Central memory CD8-positive, alpha-beta T cell (primary cell): ENCODE measurements around the gene RTTN.
A peak's percentile ranks its signal among the peaks of the same experiment; 100 is the strongest.

Experiments
- ATAC-seq: fragments of 150-1000 bp; cut with Tn5 transposase; replicated peaks from 2 replicates; pipeline ENCODE4 v1.10.0; 2022; ENCODE audit warnings: mild to moderate bottlenecking, moderate FRiP score, moderate number of reproducible peaks; ENCODE audit not compliant: poor library complexity, severe bottlenecking; ENCODE audit errors: extremely low read depth
- DNase-seq, 2 donors: peaks; one replicate each; pipeline ENCODE4 v3.0.0; 2021; ENCODE audit warnings: low spot score in 2 of 2
- H3K27ac Mint-ChIP-seq: one replicate; pipeline ENCODE4 v1.8.0; 2022; ENCODE audit warnings: low read depth, mild to moderate bottlenecking, moderate library complexity, mixed read lengths
- H3K27me3 Mint-ChIP-seq: one replicate; pipeline ENCODE4 v1.8.0; 2022; ENCODE audit warnings: mixed read lengths
- H3K36me3 Mint-ChIP-seq: one replicate; pipeline ENCODE4 v1.8.0; 2022; ENCODE audit warnings: mild to moderate bottlenecking, moderate library complexity, mixed read lengths; ENCODE audit not compliant: insufficient read depth
- H3K4me1 Mint-ChIP-seq: one replicate; pipeline ENCODE4 v1.8.0; 2022; ENCODE audit warnings: mixed read lengths
- H3K4me3 Mint-ChIP-seq: one replicate; pipeline ENCODE4 v1.8.0; 2022; ENCODE audit warnings: mild to moderate bottlenecking, moderate library complexity, mixed read lengths
- H3K9me3 Mint-ChIP-seq: one replicate; pipeline ENCODE4 v1.8.0; 2022; ENCODE audit warnings: mixed read lengths

The RTTN gene

GRCh38 chr18:69969491-69969890 lies 236.0 kb downstream of the RTTN start:
- Mint-ChIP-seq H3K4me1 (no peaks in the 10 kb centered on the region), H3K4me3 (no peak overlapping the region), H3K27me3 (no peaks in the 10 kb centered on the region), H3K9me3 (no peaks in the 10 kb centered on the region), H3K36me3 (no peaks in the 10 kb centered on the region), H3K27ac (no peak overlapping the region)
- DNase-seq (no peak), ATAC-seq (no peak)

- Mint-ChIP-seq H3K9me3 (no peaks in the 10 kb centered on the region), H3K27ac (no peak overlapping the region), H3K27me3 (no peaks in the 10 kb centered on the region), H3K4me3 (no peak overlapping the region), H3K36me3 (no peaks in the 10 kb centered on the region), H3K4me1 (no peaks in the 10 kb centered on the region)
- DNase-seq (no peak), ATAC-seq (no peak)
These were observed 237.4 kb downstream of the RTTN start for GRCh38 chr18:69968039-69968438.

GRCh38 chr18:69963196-69963595 lies 242.3 kb downstream of the RTTN start:
- Mint-ChIP-seq H3K36me3 (no peaks in the 10 kb centered on the region), H3K4me3 (no peak overlapping the region), H3K9me3 (no peaks in the 10 kb centered on the region), H3K4me1 (no peaks in the 10 kb centered on the region), H3K27me3 (no peaks in the 10 kb centered on the region), H3K27ac (no peak overlapping the region)
- no peak for ATAC-seq
- DNase-seq = no peak

GRCh38 chr18:69961718-69962117 lies 243.8 kb downstream of the RTTN start:
- no peaks in the 10 kb centered on the region for H3K36me3 Mint-ChIP-seq
- DNase-seq = no peak
- no peak overlapping the region for H3K27ac Mint-ChIP-seq
- ATAC-seq = no peak
- no peak overlapping the region for H3K4me3 Mint-ChIP-seq
- no peaks in the 10 kb centered on the region for H3K27me3 Mint-ChIP-seq
- no peaks in the 10 kb centered on the region for H3K9me3 Mint-ChIP-seq
- no peaks in the 10 kb centered on the region for H3K4me1 Mint-ChIP-seq

GRCh38 chr18:69958422-69958821 lies 247.1 kb downstream of the RTTN start:
- Mint-ChIP-seq H3K4me1 (no peaks in the 10 kb centered on the region), H3K4me3 (no peak overlapping the region), H3K36me3 (peaks cover 1% of the 10 kb centered on the region), H3K27me3 (no peaks in the 10 kb centered on the region), H3K27ac (no peak overlapping the region), H3K9me3 (no peaks in the 10 kb centered on the region)
- no peak for DNase-seq
- ATAC-seq = no peak

GRCh38 chr18:69957747-69958146 lies 247.7 kb downstream of the RTTN start:
- Mint-ChIP-seq H3K4me3 (no peak overlapping the region), H3K27me3 (no peaks in the 10 kb centered on the region), H3K4me1 (no peaks in the 10 kb centered on the region), H3K27ac (no peak overlapping the region), H3K36me3 (peaks cover 1% of the 10 kb centered on the region), H3K9me3 (no peaks in the 10 kb centered on the region)
- ATAC-seq = no peak
- DNase-seq = no peak

- no peak overlapping the region for H3K4me3 Mint-ChIP-seq
- H3K9me3 Mint-ChIP-seq = no peaks in the 10 kb centered on the region
- peaks cover 1% of the 10 kb centered on the region for H3K36me3 Mint-ChIP-seq
- ATAC-seq (peak; percentile 31), DNase-seq (no peak)
- no peaks in the 10 kb centered on the region for H3K27me3 Mint-ChIP-seq
- no peaks in the 10 kb centered on the region for H3K4me1 Mint-ChIP-seq
- H3K27ac Mint-ChIP-seq = no peak overlapping the region
These were observed 248.5 kb downstream of the RTTN start for GRCh38 chr18:69956665-69957620.

GRCh38 chr18:69956057-69956456 lies 249.4 kb downstream of the RTTN start:
- no peaks in the 10 kb centered on the region for H3K4me1 Mint-ChIP-seq
- no peaks in the 10 kb centered on the region for H3K27me3 Mint-ChIP-seq
- no peak overlapping the region for H3K27ac Mint-ChIP-seq
- no peak overlapping the region for H3K4me3 Mint-ChIP-seq
- ATAC-seq (no peak), DNase-seq (no peak)
- H3K9me3 Mint-ChIP-seq = no peaks in the 10 kb centered on the region
- H3K36me3 Mint-ChIP-seq = peaks cover 4% of the 10 kb centered on the region

- no peak for DNase-seq
- no peak for ATAC-seq
- Mint-ChIP-seq H3K9me3 (no peaks in the 10 kb centered on the region), H3K27me3 (no peaks in the 10 kb centered on the region), H3K4me1 (no peaks in the 10 kb centered on the region), H3K27ac (no peak overlapping the region), H3K36me3 (peaks cover 4% of the 10 kb centered on the region), H3K4me3 (no peak overlapping the region)
These were observed 250.6 kb downstream of the RTTN start for GRCh38 chr18:69954719-69955480.

- no peaks in the 10 kb centered on the region for H3K9me3 Mint-ChIP-seq
- DNase-seq = no peak
- H3K4me3 Mint-ChIP-seq = no peak overlapping the region
- H3K27me3 Mint-ChIP-seq = no peaks in the 10 kb centered on the region
- H3K36me3 Mint-ChIP-seq = peaks cover 4% of the 10 kb centered on the region
- no peaks in the 10 kb centered on the region for H3K4me1 Mint-ChIP-seq
- ATAC-seq = no peak
- H3K27ac Mint-ChIP-seq = no peak overlapping the region
These were observed 252.3 kb downstream of the RTTN start for GRCh38 chr18:69953191-69953590.
